ENCODE results near the gene PAK5. TPM values are rescaled to one million over a fixed set of nuclear protein-coding genes. Genes with fewer than 3 reads are reported as not detected.

PAK5 gene
- total RNA-seq, 1 experiment from 2014 or later = not detected

GRCh38 chr20:9807136-9807535 lies 31.7 kb downstream of the PAK5 start:
- ChIA-PET CTCF (no interaction called here), POLR2A (ENCODE audit: unreplicated experiment) (no interaction called here)
- no TSS peak for BruUV-seq (replicated peaks)
- Histone ChIP-seq H3K9me3 (ENCODE audit: insufficient read depth, low read depth) (no peaks in the 10 kb centered on the region), H4K20me1 (ENCODE audit: insufficient read depth) (peaks cover 3% of the 10 kb centered on the region; the same call in 1 of the 2 replicates), H3F3A (ENCODE audit: insufficient read depth, low read depth) (no peaks in the 10 kb centered on the region), H3K4me1 (replicated peaks; ENCODE audit: insufficient read depth) (no peaks in the 10 kb centered on the region), H3K9me2 (ENCODE audit: insufficient read depth) (no peaks in the 10 kb centered on the region), H2AFZ (no peak overlapping the region), H3K79me2 (ENCODE audit: low read depth) (no peaks in the 10 kb centered on the region), H3K4me3 (no peak overlapping the region), H3K27ac (no peak overlapping the region), H3K27me3 (ENCODE audit: insufficient read depth, low read depth) (peaks cover 13% of the 10 kb centered on the region), H3K36me3 (ENCODE audit: low read depth) (no peaks in the 10 kb centered on the region), H3K4me2 (no peak overlapping the region)
- no peak for TF ChIP-seq EZH2 (IDR thresholded peaks at IDR 0.05; ENCODE audit: low read depth)
- no peak for TF ChIP-seq CTCF (conservative IDR thresholded peaks at IDR 0.05)
- DNase-seq = no peak
- intact Hi-C loops (cut with micrococcal nuclease; ENCODE audit: unreplicated experiment) = no loop called here

GRCh38 chr20:9800421-9800820 lies 38.5 kb downstream of the PAK5 start:
- BruUV-seq (replicated peaks) = no TSS peak

GRCh38 chr20:9794831-9795230 lies 44.0 kb downstream of the PAK5 start:
- ChIA-PET POLR2A (ENCODE audit: unreplicated experiment) (no interaction called here), CTCF (interaction anchor here (0.5 kb wide), 1 partner anchor 1023 kb away, joined by 3 read pairs; no protein-coding TSS in a partner anchor)
- TF ChIP-seq EZH2 (IDR thresholded peaks at IDR 0.05; ENCODE audit: low read depth) (no peak), CTCF (conservative IDR thresholded peaks at IDR 0.05) (no peak)
- H3K36me3 ChIP-seq (ENCODE audit: low read depth) = no peaks in the 10 kb centered on the region
- no peak overlapping the region for H3K4me3 ChIP-seq
- H3K4me2 ChIP-seq = no peak overlapping the region
- DNase-seq = no peak
- H3K27ac ChIP-seq = no peak overlapping the region
- H3K27me3 ChIP-seq (ENCODE audit: insufficient read depth, low read depth) = no peaks in the 10 kb centered on the region
- no peaks in the 10 kb centered on the region; the same call in 1 of the 2 replicates for H3K9me3 ChIP-seq (ENCODE audit: insufficient read depth, low read depth)
- H4K20me1 ChIP-seq (ENCODE audit: insufficient read depth) = no peaks in the 10 kb centered on the region
- intact Hi-C loops (cut with micrococcal nuclease; ENCODE audit: unreplicated experiment) = no loop called here
- no peaks in the 10 kb centered on the region for H3K4me1 ChIP-seq (replicated peaks; ENCODE audit: insufficient read depth)
- H3F3A ChIP-seq (ENCODE audit: insufficient read depth, low read depth) = no peaks in the 10 kb centered on the region
- no TSS peak for BruUV-seq (replicated peaks)
- H3K9me2 ChIP-seq (ENCODE audit: insufficient read depth) = no peaks in the 10 kb centered on the region
- H3K79me2 ChIP-seq (ENCODE audit: low read depth) = no peaks in the 10 kb centered on the region
- no peak overlapping the region for H2AFZ ChIP-seq

More at GRCh38 chr20:9800421-9800820, 38.5 kb downstream of the PAK5 start:
- Histone ChIP-seq H3K4me2 (no peak overlapping the region), H3K36me3 (ENCODE audit: low read depth) (no peaks in the 10 kb centered on the region), H2AFZ (no peak overlapping the region), H3F3A (ENCODE audit: insufficient read depth, low read depth) (no peaks in the 10 kb centered on the region), H3K27ac (no peak overlapping the region), H3K9me2 (ENCODE audit: insufficient read depth) (no peaks in the 10 kb centered on the region), H3K4me1 (replicated peaks; ENCODE audit: insufficient read depth) (no peaks in the 10 kb centered on the region), H4K20me1 (ENCODE audit: insufficient read depth) (no peaks in the 10 kb centered on the region), H3K9me3 (ENCODE audit: insufficient read depth, low read depth) (no peaks in the 10 kb centered on the region), H3K79me2 (ENCODE audit: low read depth) (no peaks in the 10 kb centered on the region), H3K4me3 (no peak overlapping the region), H3K27me3 (ENCODE audit: insufficient read depth, low read depth) (no peaks in the 10 kb centered on the region)
- intact Hi-C loops (cut with micrococcal nuclease; ENCODE audit: unreplicated experiment) = no loop called here
- TF ChIP-seq EZH2 (IDR thresholded peaks at IDR 0.05; ENCODE audit: low read depth) (no peak), CTCF (conservative IDR thresholded peaks at IDR 0.05) (no peak)
- ChIA-PET CTCF (no interaction called here), POLR2A (ENCODE audit: unreplicated experiment) (no interaction called here)
- DNase-seq = no peak

Measured in PC-9 (cell line).